ENCODE measurements around the gene CLDN8. TPM values are rescaled to one million over a fixed set of nuclear protein-coding genes. Genes with fewer than 3 reads are reported as not detected.

Gene CLDN8
- total and polyA plus RNA-seq, 9 donors: 0.10 to 2.2 TPM; not detected in 7

- TF ChIP-seq POLR2A (IDR thresholded peaks at IDR 0.05): no peak
- no peak for TF ChIP-seq EP300 (IDR thresholded peaks at IDR 0.05)
- no peak for TF ChIP-seq CTCF (IDR thresholded peaks at IDR 0.05)
- Histone ChIP-seq H3K9me3 (no peaks in the 10 kb centered on the region), H3K27ac (no peak overlapping the region), H3K36me3 (no peaks in the 10 kb centered on the region), H3K4me3 (no peak overlapping the region), H3K27me3 (no peaks in the 10 kb centered on the region), H3K4me1 (ENCODE audit: insufficient read depth) (no peaks in the 10 kb centered on the region)
- no peak for DNase-seq
- 75 to 84% (median 82%) methylated on average over 1 of the region's 1 CpG for WGBS, 3 donors
- intact Hi-C loops (cut with DNase I): no loop called here
Observed at GRCh38 chr21:30251781-30252180, 35.9 kb upstream of the CLDN8 start.

- H3K36me3 ChIP-seq: no peaks in the 10 kb centered on the region
- 56 to 79% (median 74%) methylated on average over 3 of the region's 3 CpGs for WGBS, 3 donors
Observed at GRCh38 chr21:30249936-30250335, 34.0 kb upstream of the CLDN8 start.

GRCh38 chr21:30248844-30249243 lies 32.9 kb upstream of the CLDN8 start:
- no peaks in the 10 kb centered on the region for H3K36me3 ChIP-seq
- H3K4me1 ChIP-seq (ENCODE audit: insufficient read depth): no peaks in the 10 kb centered on the region
- no peak for TF ChIP-seq EP300 (IDR thresholded peaks at IDR 0.05)
- TF ChIP-seq POLR2A (IDR thresholded peaks at IDR 0.05): no peak
- no peak for TF ChIP-seq CTCF (IDR thresholded peaks at IDR 0.05)
- 78 to 87% (median 84%) methylated on average over 9 of the region's 9 CpGs for WGBS, 3 donors
- H3K27me3 ChIP-seq: no peaks in the 10 kb centered on the region
- H3K27ac ChIP-seq: no peak overlapping the region
- no peaks in the 10 kb centered on the region for H3K9me3 ChIP-seq
- intact Hi-C loops (cut with DNase I): no loop called here
- no peak overlapping the region for H3K4me3 ChIP-seq
- DNase-seq: no peak

More at GRCh38 chr21:30249936-30250335, 34.0 kb upstream of the CLDN8 start:
- Histone ChIP-seq H3K27ac (no peak overlapping the region), H3K9me3 (no peaks in the 10 kb centered on the region), H3K4me1 (ENCODE audit: insufficient read depth) (no peaks in the 10 kb centered on the region), H3K4me3 (no peak overlapping the region), H3K27me3 (no peaks in the 10 kb centered on the region)
- TF ChIP-seq CTCF (IDR thresholded peaks at IDR 0.05) (no peak), EP300 (IDR thresholded peaks at IDR 0.05) (no peak), POLR2A (IDR thresholded peaks at IDR 0.05) (no peak)
- intact Hi-C loops (cut with DNase I): no loop called here
- DNase-seq: no peak

- Histone ChIP-seq H3K4me1 (ENCODE audit: insufficient read depth) (no peaks in the 10 kb centered on the region), H3K27me3 (no peaks in the 10 kb centered on the region), H3K36me3 (no peaks in the 10 kb centered on the region), H3K9me3 (no peaks in the 10 kb centered on the region), H3K27ac (no peak overlapping the region), H3K4me3 (no peak overlapping the region)
- no peak for DNase-seq
- no peak for TF ChIP-seq CTCF (IDR thresholded peaks at IDR 0.05)
- TF ChIP-seq EP300 (IDR thresholded peaks at IDR 0.05): no peak
- TF ChIP-seq POLR2A (IDR thresholded peaks at IDR 0.05): no peak
- intact Hi-C loops (cut with DNase I): no loop called here
Observed at GRCh38 chr21:30245061-30245460, 29.2 kb upstream of the CLDN8 start.

- H3K4me3 ChIP-seq: no peak overlapping the region
- DNase-seq: no peak
- no peaks in the 10 kb centered on the region for H3K36me3 ChIP-seq
- H3K4me1 ChIP-seq (ENCODE audit: insufficient read depth): no peaks in the 10 kb centered on the region
- intact Hi-C loops (cut with DNase I): no loop called here
- no peak for TF ChIP-seq EP300 (IDR thresholded peaks at IDR 0.05)
- TF ChIP-seq POLR2A (IDR thresholded peaks at IDR 0.05): no peak
- no peak for TF ChIP-seq CTCF (IDR thresholded peaks at IDR 0.05)
- H3K9me3 ChIP-seq: no peaks in the 10 kb centered on the region
- H3K27me3 ChIP-seq: no peaks in the 10 kb centered on the region
- no peak overlapping the region for H3K27ac ChIP-seq
Observed at GRCh38 chr21:30243691-30244090, 27.8 kb upstream of the CLDN8 start.
